BJ (cell line): ENCODE data around the gene PKD1L1. TPM values are rescaled to one million over a fixed set of nuclear protein-coding genes. Genes with fewer than 3 reads are reported as not detected.

ENCODE experiments used
- CTCF ChIA-PET: fragments of 350-600 bp; formaldehyde crosslinking; extraction: SDS; loops from one replicate; lab custom pipeline; 2021; ENCODE audit warnings: antibody characterized with exemption, inconsistent platforms; lab: Yijun Ruan, JAX
- POLR2A ChIA-PET: fragments of 300-600 bp; sonication (Branson Sonifier 250); formaldehyde crosslinking; extraction: SDS; loops from one replicate; lab custom pipeline; 2021; ENCODE audit warnings: antibody characterized with exemption; lab: Charles Lee
- DNase-seq: peaks from one replicate; pipeline ENCODE4 v3.0.0-alpha.2; 2011; ENCODE audit warnings: low read depth
- H3K27me3 ChIP-seq: 2 replicates; pipeline ENCODE4 v1.6.0; 2011; ENCODE audit warnings: low read length; ENCODE audit not compliant: control insufficient read depth, insufficient read depth
- H3K36me3 ChIP-seq: 2 replicates; pipeline ENCODE4 v1.5.1; 2011; ENCODE audit warnings: low read length; ENCODE audit not compliant: control insufficient read depth, insufficient read depth
- H3K4me3 ChIP-seq: 2 replicates; pipeline ENCODE4 v1.5.1; 2011; ENCODE audit warnings: low read depth, mild to moderate bottlenecking, control low read depth, low read length
- polyA plus RNA-seq: library from polyadenylated mRNA; depleted of rRNA; stranded (reverse); fragments of >200 nt; gene quantifications from 2 replicates; pipeline ENCODE4 v1.2.3, GENCODE V29; 2011
- TF ChIP-seq, protein P1 (sequence below): IDR thresholded peaks from 2 replicates; pipeline ENCODE4 v1.5.1; 2011; ENCODE audit warnings: low read depth, mild to moderate bottlenecking, control low read depth, inconsistent platforms, low read length, moderate library complexity; ENCODE audit not compliant: insufficient read depth

Gene PKD1L1
- polyA plus RNA-seq, 1 experiment = 0.13 TPM

DNA sequence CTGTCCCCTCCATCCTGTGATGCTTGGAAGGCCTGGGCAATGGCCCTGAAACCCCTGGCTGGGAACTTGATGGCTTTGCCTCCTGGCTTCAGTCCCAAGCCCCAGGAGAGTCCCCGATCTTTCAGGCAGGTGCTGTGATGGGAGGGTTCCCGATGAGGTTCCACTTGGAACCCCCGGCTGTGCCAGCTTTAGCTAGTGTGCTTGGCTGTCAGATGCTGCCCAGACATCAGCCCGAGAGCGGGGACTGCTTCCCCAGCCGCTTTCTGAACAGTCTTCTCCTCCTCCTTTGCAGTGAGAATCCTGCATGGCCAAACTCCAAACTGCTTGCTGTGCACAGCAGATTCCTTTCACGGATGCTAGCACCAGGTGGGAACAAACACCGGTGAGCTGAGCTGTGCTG, 58.1 kb downstream of the PKD1L1 start:
- TF ChIP-seq, protein P1, sequence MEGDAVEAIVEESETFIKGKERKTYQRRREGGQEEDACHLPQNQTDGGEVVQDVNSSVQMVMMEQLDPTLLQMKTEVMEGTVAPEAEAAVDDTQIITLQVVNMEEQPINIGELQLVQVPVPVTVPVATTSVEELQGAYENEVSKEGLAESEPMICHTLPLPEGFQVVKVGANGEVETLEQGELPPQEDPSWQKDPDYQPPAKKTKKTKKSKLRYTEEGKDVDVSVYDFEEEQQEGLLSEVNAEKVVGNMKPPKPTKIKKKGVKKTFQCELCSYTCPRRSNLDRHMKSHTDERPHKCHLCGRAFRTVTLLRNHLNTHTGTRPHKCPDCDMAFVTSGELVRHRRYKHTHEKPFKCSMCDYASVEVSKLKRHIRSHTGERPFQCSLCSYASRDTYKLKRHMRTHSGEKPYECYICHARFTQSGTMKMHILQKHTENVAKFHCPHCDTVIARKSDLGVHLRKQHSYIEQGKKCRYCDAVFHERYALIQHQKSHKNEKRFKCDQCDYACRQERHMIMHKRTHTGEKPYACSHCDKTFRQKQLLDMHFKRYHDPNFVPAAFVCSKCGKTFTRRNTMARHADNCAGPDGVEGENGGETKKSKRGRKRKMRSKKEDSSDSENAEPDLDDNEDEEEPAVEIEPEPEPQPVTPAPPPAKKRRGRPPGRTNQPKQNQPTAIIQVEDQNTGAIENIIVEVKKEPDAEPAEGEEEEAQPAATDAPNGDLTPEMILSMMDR = no peak
- no peaks in the 10 kb centered on the region for H3K36me3 ChIP-seq
- DNase-seq = no peak
- H3K27me3 ChIP-seq = peaks cover 7% of the 10 kb centered on the region
- CTCF ChIA-PET = no interaction called here
- H3K4me3 ChIP-seq = no peak overlapping the region
- POLR2A ChIA-PET = no interaction called here

DNA sequence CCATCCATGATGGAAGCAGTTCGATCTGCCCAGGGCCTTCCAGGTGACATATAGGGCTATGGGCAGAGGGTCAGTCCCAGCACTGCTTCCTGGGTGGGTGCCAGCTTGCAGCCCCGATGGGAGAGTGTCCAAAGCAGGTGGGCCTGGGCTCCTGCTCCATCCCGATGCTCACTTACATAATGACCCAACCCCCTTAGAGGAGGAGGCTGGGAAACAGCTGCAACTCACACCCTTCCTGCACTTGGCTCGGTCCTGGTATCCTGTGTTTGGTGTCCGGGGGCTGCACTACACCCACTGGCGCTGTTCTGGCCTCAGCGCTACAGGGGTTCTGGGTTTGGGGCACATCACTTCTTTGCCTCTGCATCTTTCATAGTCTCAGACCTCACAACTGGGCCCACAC, 58.5 kb downstream of the PKD1L1 start:
- H3K27me3 ChIP-seq = peaks cover 9% of the 10 kb centered on the region
- ChIA-PET POLR2A (no interaction called here), CTCF (no interaction called here)
- DNase-seq = no peak
- TF ChIP-seq, protein P1 = no peak
- H3K4me3 ChIP-seq = no peak overlapping the region
- no peaks in the 10 kb centered on the region for H3K36me3 ChIP-seq

DNA sequence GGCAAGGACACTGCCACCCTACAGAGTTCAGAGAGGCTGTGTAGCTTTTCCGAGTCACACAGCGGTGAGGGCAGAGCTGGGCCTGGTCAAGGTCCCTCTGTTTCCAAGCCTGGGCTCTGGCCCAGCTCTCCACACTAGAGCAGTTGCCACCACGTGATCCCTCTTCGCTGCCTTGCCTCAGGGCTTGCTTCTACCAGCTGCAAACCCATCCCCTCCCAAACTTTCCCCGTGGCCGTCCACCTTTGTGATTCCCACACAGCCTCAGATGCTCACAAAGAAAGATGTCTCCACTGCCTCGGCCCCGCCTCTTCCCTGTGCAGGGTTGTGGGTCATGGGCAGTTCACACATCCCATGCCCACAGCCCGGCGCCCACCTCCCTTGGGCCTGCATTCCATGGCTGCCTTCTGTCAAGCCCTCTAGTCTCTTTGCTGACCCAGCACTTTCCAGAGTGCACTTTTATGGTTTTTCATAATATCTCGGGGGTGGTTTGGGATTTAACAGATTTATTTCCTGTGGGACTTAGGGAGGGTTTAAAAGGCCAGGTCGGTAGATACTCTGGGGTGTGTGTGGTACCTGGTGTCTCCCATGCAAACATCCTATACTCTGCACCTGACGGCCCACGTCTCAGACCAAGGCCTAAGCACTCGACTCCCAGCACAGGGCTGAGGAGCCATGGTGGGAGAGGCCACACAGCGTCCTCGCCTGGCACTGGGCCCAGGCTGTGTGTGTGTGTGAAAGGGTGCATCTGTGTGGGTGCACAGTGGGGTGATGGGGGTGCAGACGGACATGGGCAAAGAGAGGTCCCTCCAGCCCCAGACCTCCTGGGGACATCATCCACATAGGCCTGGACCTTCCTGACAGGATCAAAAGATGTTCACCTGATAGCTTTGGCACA, 59.6 kb downstream of the PKD1L1 start:
- ChIA-PET CTCF (no interaction called here), POLR2A (no interaction called here)
- Histone ChIP-seq H3K36me3 (no peaks in the 10 kb centered on the region), H3K4me3 (no peak overlapping the region), H3K27me3 (peaks cover 17% of the 10 kb centered on the region)
- DNase-seq = no peak
- TF ChIP-seq, protein P1 = no peak

DNA sequence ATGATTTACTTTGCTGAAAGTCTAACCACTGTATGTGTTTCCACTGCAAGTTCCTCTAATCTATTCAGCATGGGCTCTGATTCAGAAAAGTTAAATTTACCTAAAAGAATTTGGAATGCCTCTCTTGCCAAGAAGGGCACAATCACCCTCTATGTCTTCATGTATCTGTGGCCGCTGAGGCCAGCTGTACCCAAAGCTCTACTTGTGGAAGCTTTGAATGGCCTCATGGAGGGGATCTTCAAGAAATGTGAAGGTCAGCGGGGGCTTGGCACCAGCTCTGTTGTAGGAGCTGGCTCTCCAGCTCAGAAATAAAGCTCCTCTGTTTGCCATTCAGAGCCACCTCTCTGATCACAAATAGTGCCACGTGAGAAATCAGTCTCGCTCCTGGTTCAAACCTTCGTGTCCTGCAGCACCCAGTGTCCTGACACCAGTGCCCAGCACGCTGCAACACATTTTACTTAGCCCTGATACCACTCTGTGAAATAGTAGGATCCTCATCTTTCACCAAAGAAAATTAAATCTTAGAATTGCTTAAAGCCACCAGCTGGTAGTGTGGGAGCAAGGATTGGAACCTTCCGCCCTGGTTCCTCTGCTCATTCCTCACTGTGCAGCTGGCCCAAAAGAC, 61.1 kb downstream of the PKD1L1 start:
- no peak overlapping the region for H3K4me3 ChIP-seq
- CTCF ChIA-PET = interaction anchor here (1.3 kb wide), 1 partner anchor 10 kb away, joined by 3 read pairs; no protein-coding TSS in a partner anchor
- H3K36me3 ChIP-seq = no peaks in the 10 kb centered on the region
- POLR2A ChIA-PET = no interaction called here
- DNase-seq = no peak
- TF ChIP-seq, protein P1 = no peak
- H3K27me3 ChIP-seq = peaks cover 23% of the 10 kb centered on the region

DNA sequence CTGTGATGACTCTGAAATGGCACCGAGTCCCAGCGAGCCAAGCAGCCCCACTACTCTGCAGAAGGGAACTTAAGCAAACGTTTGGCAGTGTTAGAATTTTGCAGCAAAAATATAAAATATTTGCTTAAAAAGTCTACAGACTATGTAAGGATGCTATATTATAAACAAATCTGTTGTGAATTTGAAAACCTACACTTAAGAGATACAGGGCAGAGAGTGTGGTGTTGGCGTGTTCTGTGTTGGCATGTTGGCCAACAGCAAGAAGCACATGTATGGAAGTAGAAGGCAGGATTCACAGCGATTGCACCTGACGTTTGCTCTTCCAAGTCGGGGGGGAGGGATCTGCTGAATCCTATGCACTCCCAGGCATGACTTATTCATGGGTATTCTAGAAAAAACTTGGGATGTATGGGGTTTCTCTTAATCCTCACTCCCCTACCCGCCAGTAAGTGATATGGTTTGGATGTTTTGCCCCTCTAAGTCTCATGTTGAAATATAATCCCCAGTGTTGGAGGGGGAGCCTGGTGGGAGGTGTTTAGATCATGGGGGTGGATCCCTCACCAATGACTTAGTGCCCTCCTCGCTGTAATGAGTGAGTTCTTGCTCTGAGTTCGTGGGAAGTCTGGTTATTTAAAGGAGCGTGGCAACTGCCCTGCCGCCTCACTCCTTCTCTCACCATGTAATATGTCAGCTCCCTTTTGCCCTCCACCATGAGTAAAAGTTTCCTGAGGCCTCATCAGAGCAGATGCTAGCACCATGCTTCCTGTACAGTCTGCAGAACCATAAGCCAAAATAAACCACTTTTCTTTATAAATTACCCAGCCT, 62.1 kb downstream of the PKD1L1 start:
- TF ChIP-seq, protein P1 = no peak
- ChIA-PET CTCF (no interaction called here), POLR2A (no interaction called here)
- H3K27me3 ChIP-seq = peaks cover 23% of the 10 kb centered on the region
- DNase-seq = no peak
- H3K36me3 ChIP-seq = no peaks in the 10 kb centered on the region
- H3K4me3 ChIP-seq = no peak overlapping the region
